CD4-positive, alpha-beta T cell (primary cell): ENCODE data around the gene TESK2. TPM values are rescaled to one million over a fixed set of nuclear protein-coding genes. Genes with fewer than 3 reads are reported as not detected.

ENCODE experiments used
- ATAC-seq: fragments of 200-7000 bp; cut with Tn5 transposase; one replicate; pipeline ENCODE4 v1.10.0; 2022; ENCODE audit warnings: mild to moderate bottlenecking; ENCODE audit not compliant: poor library complexity
- CTCF ChIA-PET: fragments of 350-600 bp; sonication (Branson Sonifier 250); formaldehyde crosslinking; loops from one replicate; lab custom pipeline; 2021; ENCODE audit warnings: antibody characterized with exemption, inconsistent platforms; lab: Charles Lee
- POLR2A ChIA-PET: fragments of 350-600 bp; sonication (Branson Sonifier 250); formaldehyde crosslinking; loops from one replicate; lab custom pipeline; 2021; ENCODE audit warnings: antibody characterized with exemption, inconsistent platforms; lab: Charles Lee
- DNase-seq, 14 experiments: peaks; one replicate each; pipeline ENCODE4 v3.0.0-alpha.2; 2013 to 2020; ENCODE audit warnings: mixed read lengths in 2 of 14
- H3K27ac ChIP-seq, 2 donors: one replicate each; pipeline versions ENCODE4 v1.5.1 to v1.7.0; 2013; ENCODE audit warnings: low read length in 2 of 2, low read depth in 1 of 2, mild to moderate bottlenecking in 1 of 2
- H3K27me3 ChIP-seq, 2 experiments: 1 replicate in 1 of 2; 2 replicates in 1 of 2; pipeline versions ENCODE4 v1.6.1 to v1.7.0; 2013; ENCODE audit warnings: low read length in 2 of 2, control low read depth in 1 of 2, mild to moderate bottlenecking in 1 of 2, moderate library complexity in 1 of 2; ENCODE audit not compliant: insufficient read depth in 2 of 2, control insufficient read depth in 1 of 2
- H3K36me3 ChIP-seq: one replicate; pipeline ENCODE4 v1.6.1; 2013; ENCODE audit warnings: low read length, control low read depth; ENCODE audit not compliant: insufficient read depth
- H3K4me1 ChIP-seq: one replicate; pipeline ENCODE4 v1.6.1; 2013; ENCODE audit warnings: low read length, control low read depth; ENCODE audit not compliant: insufficient read depth
- H3K4me3 ChIP-seq: one replicate; pipeline ENCODE4 v1.5.1; 2013; ENCODE audit warnings: mild to moderate bottlenecking, low read length, moderate library complexity
- H3K9me3 ChIP-seq, 2 experiments: 1 replicate in 1 of 2; 2 replicates in 1 of 2; pipeline versions ENCODE4 v1.6.1 to v1.7.0; 2013; ENCODE audit warnings: low read length in 2 of 2, mild to moderate bottlenecking in 2 of 2, control low read depth in 1 of 2, moderate library complexity in 1 of 2; ENCODE audit not compliant: control insufficient read depth in 1 of 2, insufficient read depth in 1 of 2
- H3K27ac Mint-ChIP-seq: one replicate; pipeline ENCODE4 v1.8.0; 2020; ENCODE audit warnings: mixed read lengths
- H3K27me3 Mint-ChIP-seq: one replicate; pipeline ENCODE4 v1.8.0; 2021; ENCODE audit warnings: mixed read lengths
- H3K36me3 Mint-ChIP-seq: one replicate; pipeline ENCODE4 v1.8.0; 2021; ENCODE audit warnings: low read depth, mixed read lengths
- H3K4me1 Mint-ChIP-seq: one replicate; pipeline ENCODE4 v1.8.0; 2021; ENCODE audit warnings: low read depth, mixed read lengths
- H3K4me3 Mint-ChIP-seq: one replicate; pipeline ENCODE4 v1.8.0; 2020; ENCODE audit warnings: mild to moderate bottlenecking, mixed read lengths
- H3K9me3 Mint-ChIP-seq: one replicate; pipeline ENCODE4 v1.8.0; 2020; ENCODE audit warnings: mixed read lengths
- intact Hi-C, 2 experiments: fragments of 100-400 bp; cut with DNase I in 1 of 2; cut with micrococcal nuclease in 1 of 2; formaldehyde crosslinking; loops; one replicate each; pipeline versions ENCODE4 v1.15.1 to v1.9.0; 2023 to 2025; cut with DNase I, micrococcal nuclease
- total RNA-seq, 174 experiments: library from RNA in 2 of 174; stranded (reverse) in 2 of 174; gene quantifications; one replicate each; pipeline ENCODE4 v1.2.3 and lab custom pipeline; 2021 to 2026
- TF ChIP-seq, protein P1 (sequence below): fragments of 200-600 bp; IDR thresholded peaks from one replicate; pipeline ENCODE4 v1.8.0; 2022; ENCODE audit warnings: antibody characterized with exemption, mild to moderate bottlenecking

TESK2 gene
- total RNA-seq, 2 experiments from 2014 or later = 2.8 to 3.4 TPM

DNA sequence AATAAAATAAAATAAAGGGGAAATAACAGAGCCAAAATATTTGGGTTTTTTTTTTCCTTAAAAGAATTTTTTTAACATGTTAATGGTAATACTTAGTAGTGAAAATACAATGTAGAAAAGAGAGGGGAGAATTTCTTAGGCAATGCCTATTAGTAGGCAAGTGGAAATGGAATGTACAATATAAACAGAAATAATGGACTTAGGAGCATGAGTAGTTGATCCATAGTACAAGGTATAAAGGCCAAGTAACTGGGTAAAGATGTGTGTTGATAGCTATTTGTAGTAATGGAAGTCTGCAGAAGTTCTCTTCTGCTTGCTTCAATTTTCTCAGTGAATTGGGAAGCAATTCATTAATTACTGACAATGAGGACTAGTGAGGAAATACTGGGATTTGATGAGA lies 34.4 kb downstream of the TESK2 start:
- H3K9me3 Mint-ChIP-seq = no peaks in the 10 kb centered on the region
- no peak overlapping the region for H3K27ac ChIP-seq
- no peaks in the 10 kb centered on the region for H3K9me3 ChIP-seq
- no peaks in the 10 kb centered on the region for H3K4me1 ChIP-seq
- DNase-seq (no peak), ATAC-seq (no peak)
- no peaks in the 10 kb centered on the region for H3K27me3 ChIP-seq
- no peaks in the 10 kb centered on the region for H3K4me1 Mint-ChIP-seq
- H3K27ac Mint-ChIP-seq = no peak overlapping the region
- ChIA-PET POLR2A (no interaction called here), CTCF (no interaction called here)
- no peak overlapping the region for H3K4me3 Mint-ChIP-seq
- no peak overlapping the region for H3K4me3 ChIP-seq
- H3K36me3 ChIP-seq = peaks cover 3% of the 10 kb centered on the region
- H3K36me3 Mint-ChIP-seq = peaks cover 5% of the 10 kb centered on the region
- intact Hi-C loops = no loop called here
- TF ChIP-seq, protein P1, sequence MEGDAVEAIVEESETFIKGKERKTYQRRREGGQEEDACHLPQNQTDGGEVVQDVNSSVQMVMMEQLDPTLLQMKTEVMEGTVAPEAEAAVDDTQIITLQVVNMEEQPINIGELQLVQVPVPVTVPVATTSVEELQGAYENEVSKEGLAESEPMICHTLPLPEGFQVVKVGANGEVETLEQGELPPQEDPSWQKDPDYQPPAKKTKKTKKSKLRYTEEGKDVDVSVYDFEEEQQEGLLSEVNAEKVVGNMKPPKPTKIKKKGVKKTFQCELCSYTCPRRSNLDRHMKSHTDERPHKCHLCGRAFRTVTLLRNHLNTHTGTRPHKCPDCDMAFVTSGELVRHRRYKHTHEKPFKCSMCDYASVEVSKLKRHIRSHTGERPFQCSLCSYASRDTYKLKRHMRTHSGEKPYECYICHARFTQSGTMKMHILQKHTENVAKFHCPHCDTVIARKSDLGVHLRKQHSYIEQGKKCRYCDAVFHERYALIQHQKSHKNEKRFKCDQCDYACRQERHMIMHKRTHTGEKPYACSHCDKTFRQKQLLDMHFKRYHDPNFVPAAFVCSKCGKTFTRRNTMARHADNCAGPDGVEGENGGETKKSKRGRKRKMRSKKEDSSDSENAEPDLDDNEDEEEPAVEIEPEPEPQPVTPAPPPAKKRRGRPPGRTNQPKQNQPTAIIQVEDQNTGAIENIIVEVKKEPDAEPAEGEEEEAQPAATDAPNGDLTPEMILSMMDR = no peak
- no peaks in the 10 kb centered on the region for H3K27me3 Mint-ChIP-seq

DNA sequence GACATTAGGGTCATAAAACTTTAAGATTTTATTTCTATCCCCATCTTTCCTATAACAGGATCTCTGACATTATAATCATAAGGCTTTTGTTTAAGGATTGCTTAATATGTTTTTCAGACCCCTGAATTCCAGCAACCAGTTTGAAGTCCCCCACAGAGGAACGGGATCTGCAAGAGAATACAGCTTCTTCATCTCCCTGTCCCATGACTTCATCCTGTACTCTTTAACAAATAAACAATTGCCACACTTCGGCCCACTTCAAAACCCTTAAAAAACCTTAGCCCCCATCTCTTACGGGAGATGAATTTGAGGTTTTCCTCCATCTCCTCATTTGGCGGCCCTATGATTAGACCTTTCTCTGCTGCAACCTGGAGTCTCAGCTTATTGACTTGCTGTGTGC lies 35.8 kb downstream of the TESK2 start:
- TF ChIP-seq, protein P1 = no peak
- ChIA-PET CTCF (no interaction called here), POLR2A (no interaction called here)
- H3K4me1 Mint-ChIP-seq = no peaks in the 10 kb centered on the region
- no peaks in the 10 kb centered on the region for H3K4me1 ChIP-seq
- H3K27me3 Mint-ChIP-seq = no peaks in the 10 kb centered on the region
- no peak overlapping the region for H3K4me3 Mint-ChIP-seq
- H3K27ac ChIP-seq = no peak overlapping the region
- no peak overlapping the region for H3K27ac Mint-ChIP-seq
- no peak for ATAC-seq
- peaks cover 3% of the 10 kb centered on the region for H3K36me3 ChIP-seq
- H3K9me3 ChIP-seq = no peaks in the 10 kb centered on the region
- no peaks in the 10 kb centered on the region for H3K9me3 Mint-ChIP-seq
- H3K27me3 ChIP-seq = no peaks in the 10 kb centered on the region
- no peak for DNase-seq
- peaks cover 5% of the 10 kb centered on the region for H3K36me3 Mint-ChIP-seq
- intact Hi-C loops = no loop called here
- no peak overlapping the region for H3K4me3 ChIP-seq

DNA sequence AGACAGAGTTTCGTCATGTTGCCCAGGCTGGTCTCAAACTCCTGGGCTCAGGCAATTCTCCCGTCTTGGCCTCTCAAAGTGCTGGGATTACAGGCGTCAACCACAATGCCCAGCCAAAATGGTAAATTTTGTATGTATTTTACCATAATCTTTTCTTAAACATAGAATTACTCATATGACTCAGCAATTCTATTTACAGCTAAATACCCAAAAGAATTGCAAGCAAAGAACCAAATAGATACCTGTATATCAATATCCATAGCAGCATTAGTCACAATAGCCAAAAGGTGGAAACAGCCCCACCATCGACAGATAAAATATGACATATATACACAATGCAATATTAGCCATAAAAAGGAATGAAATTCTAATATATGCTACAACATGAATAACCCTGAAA lies 36.5 kb downstream of the TESK2 start:
- TF ChIP-seq, protein P1 = no peak
- intact Hi-C loops = no loop called here
- Histone ChIP-seq H3K4me3 (no peak overlapping the region), H3K9me3 (no peaks in the 10 kb centered on the region), H3K4me1 (no peaks in the 10 kb centered on the region), H3K36me3 (peaks cover 3% of the 10 kb centered on the region), H3K27ac (no peak overlapping the region), H3K27me3 (no peaks in the 10 kb centered on the region)
- no peaks in the 10 kb centered on the region for H3K27me3 Mint-ChIP-seq
- no peak overlapping the region for H3K27ac Mint-ChIP-seq
- no peak overlapping the region for H3K4me3 Mint-ChIP-seq
- ChIA-PET POLR2A (no interaction called here), CTCF (no interaction called here)
- no peak for DNase-seq
- peaks cover 5% of the 10 kb centered on the region for H3K36me3 Mint-ChIP-seq
- ATAC-seq = no peak
- H3K4me1 Mint-ChIP-seq = no peaks in the 10 kb centered on the region
- no peaks in the 10 kb centered on the region for H3K9me3 Mint-ChIP-seq
